Measurements from ENCODE around the gene APOE. TPM values are rescaled to one million over a fixed set of nuclear protein-coding genes. Genes with fewer than 3 reads are reported as not detected.
A peak's percentile ranks its signal among the peaks of the same experiment; 100 is the strongest.

APOE gene
- total and polyA plus RNA-seq, 2 of the 13 experiments (the other 11 are each of a cell fraction or from before 2014, with no cell fraction given): 1,328 to 1,470 TPM

- TF ChIP-seq, protein P1, sequence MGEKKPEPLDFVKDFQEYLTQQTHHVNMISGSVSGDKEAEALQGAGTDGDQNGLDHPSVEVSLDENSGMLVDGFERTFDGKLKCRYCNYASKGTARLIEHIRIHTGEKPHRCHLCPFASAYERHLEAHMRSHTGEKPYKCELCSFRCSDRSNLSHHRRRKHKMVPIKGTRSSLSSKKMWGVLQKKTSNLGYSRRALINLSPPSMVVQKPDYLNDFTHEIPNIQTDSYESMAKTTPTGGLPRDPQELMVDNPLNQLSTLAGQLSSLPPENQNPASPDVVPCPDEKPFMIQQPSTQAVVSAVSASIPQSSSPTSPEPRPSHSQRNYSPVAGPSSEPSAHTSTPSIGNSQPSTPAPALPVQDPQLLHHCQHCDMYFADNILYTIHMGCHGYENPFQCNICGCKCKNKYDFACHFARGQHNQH (CRISPR knock-in tag; IDR thresholded peaks at IDR 0.05): 0 out of 2 replicates have a peak, but pooled peaks have one; percentile 12
- no peak for TF ChIP-seq FOXM1 (CRISPR knock-in tag; IDR thresholded peaks at IDR 0.05)
- TF ChIP-seq GABPA (IDR thresholded peaks at IDR 0.05; ENCODE audit: low read depth, low read length): peak; percentile 55
- peak; percentile 76 for TF ChIP-seq GABPA (CRISPR knock-in tag; IDR thresholded peaks at IDR 0.05; ENCODE audit: low read depth)
- no peak for TF ChIP-seq TAF15 (IDR thresholded peaks at IDR 0.05; ENCODE audit: low read depth, low read length, poor library complexity, severe bottlenecking)
- no peak for TF ChIP-seq HBP1 (CRISPR knock-in tag; IDR thresholded peaks at IDR 0.05; ENCODE audit: low read depth)
- TF ChIP-seq ZNF841 (CRISPR knock-in tag; IDR thresholded peaks at IDR 0.05; ENCODE audit: borderline replicate concordance): no peak
- no peak for TF ChIP-seq ZNF205 (CRISPR knock-in tag; IDR thresholded peaks at IDR 0.05)
- TF ChIP-seq RNF2 (conservative IDR thresholded peaks at IDR 0.05; ENCODE audit: low read depth): 0 out of 2 replicates have a peak, but pooled peaks have one; percentile 45
- peak; percentile 92 for TF ChIP-seq RBFOX2 (IDR thresholded peaks at IDR 0.05; ENCODE audit: low read depth, low read length)
- TF ChIP-seq, protein P2, sequence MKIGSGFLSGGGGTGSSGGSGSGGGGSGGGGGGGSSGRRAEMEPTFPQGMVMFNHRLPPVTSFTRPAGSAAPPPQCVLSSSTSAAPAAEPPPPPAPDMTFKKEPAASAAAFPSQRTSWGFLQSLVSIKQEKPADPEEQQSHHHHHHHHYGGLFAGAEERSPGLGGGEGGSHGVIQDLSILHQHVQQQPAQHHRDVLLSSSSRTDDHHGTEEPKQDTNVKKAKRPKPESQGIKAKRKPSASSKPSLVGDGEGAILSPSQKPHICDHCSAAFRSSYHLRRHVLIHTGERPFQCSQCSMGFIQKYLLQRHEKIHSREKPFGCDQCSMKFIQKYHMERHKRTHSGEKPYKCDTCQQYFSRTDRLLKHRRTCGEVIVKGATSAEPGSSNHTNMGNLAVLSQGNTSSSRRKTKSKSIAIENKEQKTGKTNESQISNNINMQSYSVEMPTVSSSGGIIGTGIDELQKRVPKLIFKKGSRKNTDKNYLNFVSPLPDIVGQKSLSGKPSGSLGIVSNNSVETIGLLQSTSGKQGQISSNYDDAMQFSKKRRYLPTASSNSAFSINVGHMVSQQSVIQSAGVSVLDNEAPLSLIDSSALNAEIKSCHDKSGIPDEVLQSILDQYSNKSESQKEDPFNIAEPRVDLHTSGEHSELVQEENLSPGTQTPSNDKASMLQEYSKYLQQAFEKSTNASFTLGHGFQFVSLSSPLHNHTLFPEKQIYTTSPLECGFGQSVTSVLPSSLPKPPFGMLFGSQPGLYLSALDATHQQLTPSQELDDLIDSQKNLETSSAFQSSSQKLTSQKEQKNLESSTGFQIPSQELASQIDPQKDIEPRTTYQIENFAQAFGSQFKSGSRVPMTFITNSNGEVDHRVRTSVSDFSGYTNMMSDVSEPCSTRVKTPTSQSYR (CRISPR knock-in tag; IDR thresholded peaks at IDR 0.05; ENCODE audit: borderline replicate concordance): 0 out of 2 replicates have a peak, but pooled peaks have one; percentile 25
- TF ChIP-seq ZNF280D (CRISPR knock-in tag; IDR thresholded peaks at IDR 0.05): no peak
- TF ChIP-seq CBFB (CRISPR knock-in tag; IDR thresholded peaks at IDR 0.05): 0 out of 2 replicates have a peak, but pooled peaks have one; percentile 9
- TF ChIP-seq, protein P3, sequence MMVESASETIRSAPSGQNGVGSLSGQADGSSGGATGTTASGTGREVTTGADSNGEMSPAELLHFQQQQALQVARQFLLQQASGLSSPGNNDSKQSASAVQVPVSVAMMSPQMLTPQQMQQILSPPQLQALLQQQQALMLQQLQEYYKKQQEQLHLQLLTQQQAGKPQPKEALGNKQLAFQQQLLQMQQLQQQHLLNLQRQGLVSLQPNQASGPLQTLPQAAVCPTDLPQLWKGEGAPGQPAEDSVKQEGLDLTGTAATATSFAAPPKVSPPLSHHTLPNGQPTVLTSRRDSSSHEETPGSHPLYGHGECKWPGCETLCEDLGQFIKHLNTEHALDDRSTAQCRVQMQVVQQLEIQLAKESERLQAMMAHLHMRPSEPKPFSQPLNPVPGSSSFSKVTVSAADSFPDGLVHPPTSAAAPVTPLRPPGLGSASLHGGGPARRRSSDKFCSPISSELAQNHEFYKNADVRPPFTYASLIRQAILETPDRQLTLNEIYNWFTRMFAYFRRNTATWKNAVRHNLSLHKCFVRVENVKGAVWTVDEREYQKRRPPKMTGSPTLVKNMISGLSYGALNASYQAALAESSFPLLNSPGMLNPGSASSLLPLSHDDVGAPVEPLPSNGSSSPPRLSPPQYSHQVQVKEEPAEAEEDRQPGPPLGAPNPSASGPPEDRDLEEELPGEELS (CRISPR knock-in tag; IDR thresholded peaks at IDR 0.05): no peak
- TF ChIP-seq ZNF614 (CRISPR knock-in tag; IDR thresholded peaks at IDR 0.05; ENCODE audit: borderline replicate concordance): no peak
- no peak for TF ChIP-seq ARNTL (CRISPR knock-in tag; IDR thresholded peaks at IDR 0.05)
- TF ChIP-seq ZNF563 (CRISPR knock-in tag; IDR thresholded peaks at IDR 0.05): peak; percentile 88; the same call in 1 of the 2 replicates
- TF ChIP-seq ZNF749 (CRISPR knock-in tag; IDR thresholded peaks at IDR 0.05; ENCODE audit: borderline replicate concordance): peak; percentile 64; the same call in 1 of the 2 replicates
These were observed 14.3 kb upstream of the APOE start, which contains the start of gene TOMM40 (continued) for GRCh38 chr19:44891016-44891882.

Measured in HepG2 (cell line).